Measurements from ENCODE around the gene MYOCOS. TPM values are rescaled to one million over a fixed set of nuclear protein-coding genes. Genes with fewer than 3 reads are reported as not detected.

Gene MYOCOS
- total RNA-seq, 2 experiments from 2014 or later, result 0.14 TPM; not detected in 1

DNA sequence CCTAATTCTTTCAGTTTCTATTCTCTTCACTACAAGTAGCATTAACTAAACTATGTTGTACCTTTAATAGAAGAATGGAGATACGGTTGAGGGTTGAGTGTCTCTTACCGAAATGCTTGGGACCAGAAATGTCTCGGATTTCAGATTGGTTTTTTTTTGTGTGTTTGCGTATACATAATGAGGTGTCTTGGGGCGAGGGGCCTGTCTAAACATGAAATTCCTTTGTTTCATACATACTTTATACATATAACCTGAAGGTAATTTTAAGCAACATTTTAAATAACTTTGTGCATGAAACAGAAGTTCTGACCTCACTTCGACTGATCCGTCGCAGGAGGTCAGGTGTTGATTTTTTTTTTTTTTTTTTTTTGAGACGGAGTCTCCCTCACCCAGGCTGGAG, 36.3 kb upstream of the MYOCOS start:
- H3K27ac ChIP-seq (ENCODE audit: low read depth in 1 of 2, low read length in 2 of 2), result no peak overlapping the region
- H3K27me3 Mint-ChIP-seq, result no peaks in the 10 kb centered on the region
- ATAC-seq (ENCODE audit: poor library complexity) (no peak), DNase-seq (no peak)
- ChIA-PET POLR2A (no interaction called here), CTCF (no interaction called here)
- H3K36me3 Mint-ChIP-seq (ENCODE audit: low read depth), result peaks cover 92% of the 10 kb centered on the region
- peak overlapping the region; percentile 8 for H3K27ac Mint-ChIP-seq
- no peak overlapping the region for H3K4me3 ChIP-seq (ENCODE audit: low read length)
- H3K4me3 Mint-ChIP-seq, result no peak overlapping the region
- H3K27me3 ChIP-seq (ENCODE audit: control insufficient read depth in 1 of 2, insufficient read depth in 2 of 2, low read length in 2 of 2), result no peaks in the 10 kb centered on the region
- intact Hi-C loops (cut with DNase I, micrococcal nuclease), result loop anchor here in 1 of 2 experiments (5.0 to 10.0 kb wide), 2 partner anchors 58 to 149 kb away; no protein-coding TSS in a partner anchor
- H3K9me3 Mint-ChIP-seq, result no peaks in the 10 kb centered on the region
- TF ChIP-seq, protein P1, sequence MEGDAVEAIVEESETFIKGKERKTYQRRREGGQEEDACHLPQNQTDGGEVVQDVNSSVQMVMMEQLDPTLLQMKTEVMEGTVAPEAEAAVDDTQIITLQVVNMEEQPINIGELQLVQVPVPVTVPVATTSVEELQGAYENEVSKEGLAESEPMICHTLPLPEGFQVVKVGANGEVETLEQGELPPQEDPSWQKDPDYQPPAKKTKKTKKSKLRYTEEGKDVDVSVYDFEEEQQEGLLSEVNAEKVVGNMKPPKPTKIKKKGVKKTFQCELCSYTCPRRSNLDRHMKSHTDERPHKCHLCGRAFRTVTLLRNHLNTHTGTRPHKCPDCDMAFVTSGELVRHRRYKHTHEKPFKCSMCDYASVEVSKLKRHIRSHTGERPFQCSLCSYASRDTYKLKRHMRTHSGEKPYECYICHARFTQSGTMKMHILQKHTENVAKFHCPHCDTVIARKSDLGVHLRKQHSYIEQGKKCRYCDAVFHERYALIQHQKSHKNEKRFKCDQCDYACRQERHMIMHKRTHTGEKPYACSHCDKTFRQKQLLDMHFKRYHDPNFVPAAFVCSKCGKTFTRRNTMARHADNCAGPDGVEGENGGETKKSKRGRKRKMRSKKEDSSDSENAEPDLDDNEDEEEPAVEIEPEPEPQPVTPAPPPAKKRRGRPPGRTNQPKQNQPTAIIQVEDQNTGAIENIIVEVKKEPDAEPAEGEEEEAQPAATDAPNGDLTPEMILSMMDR (IDR thresholded peaks at IDR 0.05), result no peak
- H3K4me1 Mint-ChIP-seq (ENCODE audit: low read depth), result peaks cover under 1% of the 10 kb centered on the region
- no peaks in the 10 kb centered on the region for H3K9me3 ChIP-seq (ENCODE audit: control insufficient read depth in 1 of 2, insufficient read depth in 1 of 2, low read length in 2 of 2)
- H3K4me1 ChIP-seq (ENCODE audit: insufficient read depth, low read length), result no peaks in the 10 kb centered on the region
- peaks cover 90% of the 10 kb centered on the region for H3K36me3 ChIP-seq (ENCODE audit: insufficient read depth, low read length)

GRCh38 chr1:171588230-171588629, 33.8 kb upstream of the MYOCOS start:
- H3K27me3 Mint-ChIP-seq, result no peaks in the 10 kb centered on the region
- Histone ChIP-seq H3K4me3 (ENCODE audit: low read length) (no peak overlapping the region), H3K27ac (ENCODE audit: low read depth in 1 of 2, low read length in 2 of 2) (no peak overlapping the region), H3K27me3 (ENCODE audit: control insufficient read depth in 1 of 2, insufficient read depth in 2 of 2, low read length in 2 of 2) (no peaks in the 10 kb centered on the region), H3K9me3 (ENCODE audit: control insufficient read depth in 1 of 2, insufficient read depth in 1 of 2, low read length in 2 of 2) (no peaks in the 10 kb centered on the region), H3K36me3 (ENCODE audit: insufficient read depth, low read length) (peaks cover 90% of the 10 kb centered on the region), H3K4me1 (ENCODE audit: insufficient read depth, low read length) (no peaks in the 10 kb centered on the region)
- intact Hi-C loops (cut with DNase I, micrococcal nuclease), result loop anchor here in 1 of 2 experiments (5.0 to 10.0 kb wide), 2 partner anchors 61 to 147 kb away; no protein-coding TSS in a partner anchor
- H3K9me3 Mint-ChIP-seq, result no peaks in the 10 kb centered on the region
- no peaks in the 10 kb centered on the region for H3K4me1 Mint-ChIP-seq (ENCODE audit: low read depth)
- peaks cover 93% of the 10 kb centered on the region for H3K36me3 Mint-ChIP-seq (ENCODE audit: low read depth)
- H3K4me3 Mint-ChIP-seq, result no peak overlapping the region
- ATAC-seq (ENCODE audit: poor library complexity) (no peak), DNase-seq (no peak)
- no peak overlapping the region for H3K27ac Mint-ChIP-seq
- TF ChIP-seq, protein P1 (IDR thresholded peaks at IDR 0.05), result no peak
- CTCF ChIA-PET, result interaction anchor here (1.5 kb wide), 1 partner anchor 103 kb away, joined by 5 read pairs; the partner anchor contains the start of gene PRRC2C
- POLR2A ChIA-PET, result no interaction called here

GRCh38 chr1:171590022-171590421, 32.0 kb upstream of the MYOCOS start:
- Mint-ChIP-seq H3K36me3 (ENCODE audit: low read depth) (peaks cover 88% of the 10 kb centered on the region), H3K4me3 (no peak overlapping the region), H3K9me3 (no peaks in the 10 kb centered on the region), H3K27me3 (no peaks in the 10 kb centered on the region), H3K27ac (no peak overlapping the region), H3K4me1 (ENCODE audit: low read depth) (no peaks in the 10 kb centered on the region)
- DNase-seq (no peak), ATAC-seq (ENCODE audit: poor library complexity) (no peak)
- Histone ChIP-seq H3K4me1 (ENCODE audit: insufficient read depth, low read length) (no peaks in the 10 kb centered on the region), H3K36me3 (ENCODE audit: insufficient read depth, low read length) (peaks cover 78% of the 10 kb centered on the region), H3K9me3 (ENCODE audit: control insufficient read depth in 1 of 2, insufficient read depth in 1 of 2, low read length in 2 of 2) (no peaks in the 10 kb centered on the region), H3K27ac (ENCODE audit: low read depth in 1 of 2, low read length in 2 of 2) (no peak overlapping the region), H3K27me3 (ENCODE audit: control insufficient read depth in 1 of 2, insufficient read depth in 2 of 2, low read length in 2 of 2) (no peaks in the 10 kb centered on the region), H3K4me3 (ENCODE audit: low read length) (no peak overlapping the region)
- intact Hi-C loops (cut with DNase I, micrococcal nuclease), result no loop called here
- ChIA-PET POLR2A (no interaction called here), CTCF (no interaction called here)
- TF ChIP-seq, protein P1 (IDR thresholded peaks at IDR 0.05), result no peak
